Non-pigmented ciliary epithelial cell (primary cell): Measurements from ENCODE around the gene SH3PXD2A.

Experiments
- DNase-seq: peaks from one replicate; pipeline ENCODE4 v3.0.0-alpha.2; 2010; ENCODE audit warnings: low read depth

Gene SH3PXD2A

GRCh38 chr10:103562383-103562782, 293.0 kb downstream of the SH3PXD2A start:
- no peak for DNase-seq

GRCh38 chr10:103560886-103561285, 294.5 kb downstream of the SH3PXD2A start:
- no peak for DNase-seq

GRCh38 chr10:103559776-103560175, 295.6 kb downstream of the SH3PXD2A start:
- DNase-seq, result no peak

GRCh38 chr10:103558911-103559310, 296.5 kb downstream of the SH3PXD2A start:
- DNase-seq, result no peak

GRCh38 chr10:103557455-103557854, 297.9 kb downstream of the SH3PXD2A start:
- DNase-seq, result no peak

GRCh38 chr10:103556383-103557007, 298.9 kb downstream of the SH3PXD2A start:
- DNase-seq, result no peak

- DNase-seq, result no peak
Observed at GRCh38 chr10:103555712-103556111, 299.7 kb downstream of the SH3PXD2A start.

GRCh38 chr10:103555325-103555649, 300.1 kb downstream of the SH3PXD2A start:
- no peak for DNase-seq

- DNase-seq, result no peak
Observed at GRCh38 chr10:103554488-103555324, 300.7 kb downstream of the SH3PXD2A start.

GRCh38 chr10:103553743-103554487, 301.5 kb downstream of the SH3PXD2A start:
- no peak for DNase-seq

- DNase-seq, result no peak
Observed at GRCh38 chr10:103552856-103553742, 302.3 kb downstream of the SH3PXD2A start.

- no peak for DNase-seq
Observed at GRCh38 chr10:103551619-103552602, 303.5 kb downstream of the SH3PXD2A start.

- no peak for DNase-seq
Observed at GRCh38 chr10:103550229-103550628, 305.1 kb downstream of the SH3PXD2A start.

- no peak for DNase-seq
Observed at GRCh38 chr10:103549349-103549685, 306.1 kb downstream of the SH3PXD2A start.

- DNase-seq, result no peak
Observed at GRCh38 chr10:103548581-103549348, 306.6 kb downstream of the SH3PXD2A start.

GRCh38 chr10:103548006-103548405, 307.4 kb downstream of the SH3PXD2A start:
- DNase-seq, result no peak

- no peak for DNase-seq
Observed at GRCh38 chr10:103547391-103547946, 307.9 kb downstream of the SH3PXD2A start.

GRCh38 chr10:103546401-103546800, 309.0 kb downstream of the SH3PXD2A start:
- DNase-seq, result no peak

GRCh38 chr10:103545771-103546281, 309.6 kb downstream of the SH3PXD2A start:
- no peak for DNase-seq
